Amygdala (tissue), 56 donors: ENCODE measurements around the gene GTF2F2.
"Not testable (repeated sequence)": the region's sequence is repeated elsewhere in the genome, so short reads cannot be mapped to it uniquely, and the experiment has no call there.

ENCODE experiments used
- DNase-seq, 56 donors: peaks; one replicate each; lab custom pipeline; 2025; lab: John Stamatoyannopoulos, UW

GTF2F2 gene

GRCh38 chr13:45174478-45174877, 54.2 kb downstream of the GTF2F2 start:
- no peak for DNase-seq

DNA sequence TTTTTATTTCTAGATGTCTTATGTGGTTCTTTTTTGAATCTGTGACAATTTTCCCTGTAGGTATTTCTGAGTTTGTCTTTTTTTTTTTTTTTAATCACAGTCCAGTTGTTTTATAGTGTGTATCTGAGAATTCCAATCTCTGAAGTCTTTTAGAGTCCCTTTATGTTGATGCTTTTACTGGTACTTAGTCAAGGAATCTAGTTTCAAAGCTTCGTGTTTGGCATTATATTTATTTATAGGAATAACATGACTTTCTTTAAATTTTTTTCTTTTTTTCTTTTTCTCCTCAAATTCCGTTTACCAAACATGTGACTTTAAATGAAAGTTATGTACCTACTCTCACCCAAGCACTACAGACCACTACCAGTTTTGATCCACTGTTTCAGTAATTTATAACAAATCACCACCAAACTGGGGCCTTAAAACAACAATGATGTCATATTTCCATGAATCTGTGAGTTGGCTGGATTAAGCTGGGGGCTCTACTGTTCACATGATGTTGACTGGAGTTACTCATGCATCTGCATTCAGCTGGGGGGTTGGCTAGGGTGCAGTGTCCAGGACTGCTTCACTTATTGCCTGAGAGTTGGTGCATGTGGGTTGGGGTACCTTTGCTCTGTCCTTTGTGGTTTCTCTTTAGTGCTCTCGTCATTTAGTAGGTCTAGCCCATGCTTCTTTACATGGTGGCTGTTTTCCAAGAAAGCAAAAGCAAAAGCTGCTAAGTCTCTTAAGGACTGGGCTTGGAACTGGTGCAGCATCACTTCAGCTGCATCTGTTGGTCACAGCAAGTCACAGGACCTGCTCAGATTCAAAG, 58.2 kb downstream of the GTF2F2 start:
- DNase-seq, result no peak

GRCh38 chr13:45179428-45179827, 59.1 kb downstream of the GTF2F2 start:
- DNase-seq, result no peak

GRCh38 chr13:45180303-45180702, 60.0 kb downstream of the GTF2F2 start:
- no peak for DNase-seq

- no peak for DNase-seq
Observed at GRCh38 chr13:45180713-45181601, 60.6 kb downstream of the GTF2F2 start.

DNA sequence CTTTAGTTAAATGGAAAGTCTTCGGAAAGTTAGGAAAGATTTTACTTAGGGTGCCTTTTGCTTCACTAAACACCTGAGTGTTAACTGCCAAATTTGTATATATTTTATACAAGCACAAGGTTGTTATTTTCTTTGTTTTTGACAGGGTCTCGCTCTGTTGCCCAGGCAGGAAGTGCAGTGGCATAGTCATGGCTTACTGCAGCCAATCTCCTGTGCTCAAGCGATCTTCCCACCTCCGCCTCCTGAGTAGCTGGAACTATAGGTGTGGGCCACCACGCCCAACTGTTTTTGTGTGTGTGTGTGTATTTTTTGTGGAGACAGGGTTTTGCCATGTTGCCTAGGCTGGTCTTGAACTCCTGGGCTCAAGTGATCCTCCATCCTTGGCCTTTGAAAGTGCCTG, 64.4 kb downstream of the GTF2F2 start:
- DNase-seq, result no peak

- DNase-seq, result no peak
Observed at GRCh38 chr13:45185286-45185685, 65.0 kb downstream of the GTF2F2 start.

- DNase-seq, result not testable (repeated sequence)
Observed at GRCh38 chr13:45189077-45189476, 68.8 kb downstream of the GTF2F2 start.

DNA sequence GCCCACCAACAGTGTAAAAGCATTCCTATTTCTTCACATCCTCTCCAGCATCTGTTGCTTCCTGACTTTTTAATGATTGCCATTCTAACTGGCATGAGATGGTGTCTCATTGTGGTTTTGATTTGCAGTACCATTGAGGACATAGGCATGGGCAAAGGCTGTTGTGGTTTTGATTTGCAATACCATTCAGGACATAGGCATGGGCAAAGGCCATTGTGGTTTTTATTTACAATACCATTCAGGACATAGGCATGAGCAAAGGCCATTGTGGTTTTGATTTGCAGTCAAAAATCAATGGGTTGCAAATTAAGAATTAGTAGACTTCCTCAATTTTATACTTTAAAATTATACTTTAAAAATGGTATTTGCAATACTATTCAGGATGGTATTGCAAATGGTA, 69.2 kb downstream of the GTF2F2 start:
- DNase-seq, result not testable (repeated sequence)

DNA sequence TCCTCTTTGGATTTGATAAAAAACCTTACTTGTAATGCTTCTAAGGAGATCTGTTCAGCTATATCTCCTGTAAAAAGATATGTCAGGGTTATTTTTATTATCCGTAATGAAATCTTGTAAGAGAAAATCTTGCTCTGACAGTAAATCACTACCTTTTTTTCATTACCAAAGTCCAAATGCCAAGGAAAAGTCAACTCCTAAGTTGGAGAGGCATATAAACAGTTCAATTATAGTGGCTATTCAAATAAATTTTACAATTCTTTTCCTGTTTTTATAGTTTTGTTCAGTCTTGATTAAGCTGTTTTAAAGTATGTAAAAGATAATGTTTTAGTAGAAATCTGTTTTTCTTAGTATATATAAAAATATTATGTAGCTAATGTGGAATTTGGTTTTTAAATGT, 71.6 kb downstream of the GTF2F2 start:
- no peak for DNase-seq

DNA sequence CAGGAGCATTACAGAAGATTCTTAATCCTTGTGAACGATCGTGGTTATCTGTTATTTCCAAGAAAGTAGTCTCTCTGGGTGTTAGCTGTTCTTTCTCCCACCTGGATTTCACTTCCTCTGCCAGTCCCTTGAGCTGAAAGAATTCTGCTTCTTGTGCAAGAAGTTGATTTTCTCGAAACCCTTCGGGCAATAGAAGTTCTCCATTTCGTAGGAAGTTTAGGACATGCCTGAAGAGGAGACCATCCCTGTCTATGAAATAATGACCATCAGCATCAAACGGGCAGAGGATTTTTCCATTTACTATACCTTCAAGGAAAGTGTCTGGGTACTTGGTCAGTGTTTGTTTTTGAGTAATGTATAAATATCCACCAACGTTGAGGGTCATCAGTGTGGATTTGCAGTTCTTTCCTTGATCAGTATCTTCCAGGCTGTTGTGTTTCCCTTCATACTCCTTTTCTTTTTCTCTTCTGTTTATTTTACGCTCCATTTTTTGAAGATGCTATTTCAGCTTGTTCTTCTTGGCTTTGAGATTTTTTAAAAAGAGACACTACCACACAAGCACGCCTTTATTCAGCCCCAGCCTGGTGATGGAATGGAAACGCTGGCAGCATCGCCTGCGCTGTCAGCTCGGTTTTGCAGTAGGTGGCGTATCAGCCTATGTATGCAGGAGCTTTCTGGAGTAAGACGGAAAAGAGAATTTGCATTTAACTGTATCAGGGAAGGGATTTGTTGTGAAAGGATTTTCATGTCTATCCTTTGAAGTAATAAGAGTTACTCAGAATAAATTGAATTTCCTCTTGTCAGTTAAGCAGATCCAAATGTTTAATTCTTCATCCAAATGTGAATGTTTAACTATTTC, 74.0 kb downstream of the GTF2F2 start:
- DNase-seq, result peak in 54 of 56 donors; percentile 4 to 91 (median 60)

DNA sequence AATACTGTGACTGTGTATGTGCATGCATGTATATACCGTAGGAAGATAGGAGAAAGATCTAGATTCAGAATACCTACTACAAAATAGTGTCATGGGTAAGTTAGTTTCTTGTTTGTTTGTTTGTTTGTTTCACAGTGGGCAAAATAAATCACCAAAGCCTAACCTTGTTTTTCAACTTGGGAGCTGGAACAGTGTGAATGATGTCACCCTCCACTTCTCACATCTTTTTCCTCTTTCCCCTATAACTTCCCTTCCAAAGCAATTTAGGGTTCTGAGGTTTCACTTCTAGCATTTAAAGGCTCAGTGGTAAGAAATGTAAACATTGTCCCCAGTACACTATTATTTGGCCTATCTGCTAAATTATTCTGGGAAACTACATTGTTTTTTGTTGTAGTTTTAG, 75.1 kb downstream of the GTF2F2 start:
- no peak for DNase-seq

DNA sequence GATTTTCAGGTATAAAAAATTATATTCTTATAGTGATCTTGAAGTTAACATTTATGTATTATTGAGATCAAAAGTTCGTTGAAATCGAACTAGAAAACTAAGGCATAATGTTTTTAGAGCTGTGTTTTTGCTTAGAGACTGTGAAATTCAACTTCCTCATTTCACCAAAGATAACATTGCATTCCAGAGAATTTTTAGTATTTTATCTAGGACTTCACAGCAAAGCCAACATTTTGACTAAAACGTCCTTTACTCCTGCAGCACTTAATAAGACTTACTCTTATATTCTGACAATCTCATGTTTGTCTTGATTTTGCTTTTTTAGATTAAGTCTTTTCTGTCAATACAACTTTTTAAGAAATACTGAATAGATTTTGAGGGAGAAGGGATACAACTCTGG, 75.8 kb downstream of the GTF2F2 start:
- DNase-seq, result no peak

- no peak for DNase-seq
Observed at GRCh38 chr13:45196622-45197021, 76.3 kb downstream of the GTF2F2 start.

GRCh38 chr13:45198041-45198440, 77.7 kb downstream of the GTF2F2 start:
- no peak for DNase-seq

GRCh38 chr13:45198924-45199323, 78.6 kb downstream of the GTF2F2 start:
- DNase-seq, result no peak

DNA sequence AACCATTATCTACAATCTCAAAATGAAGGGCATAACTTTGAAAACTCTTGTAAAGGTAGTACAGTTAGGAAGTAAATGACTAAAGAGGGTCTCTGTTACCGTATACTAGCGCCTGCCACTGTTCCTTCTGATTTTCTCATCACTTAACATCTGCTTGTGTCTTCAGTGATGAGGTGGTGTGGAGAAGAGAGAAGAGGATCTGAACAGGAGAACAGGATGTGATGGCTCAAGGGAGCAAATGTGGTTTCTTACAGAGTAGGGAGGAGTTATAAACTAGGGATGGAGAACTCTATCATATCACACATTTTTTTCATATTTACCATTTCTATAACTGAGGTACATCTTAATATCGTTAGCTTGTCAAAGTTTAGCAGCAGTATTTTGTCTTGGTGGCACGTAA, 79.4 kb downstream of the GTF2F2 start:
- no peak for DNase-seq

GRCh38 chr13:45200701-45201232, 80.5 kb downstream of the GTF2F2 start, which contains the start of gene KCTD4:
Gene KCTD4, minus strand, starts transcription at chr13:45201045. Its CDS starts 6,478 bp downstream, at chr13:45194567.
- DNase-seq, result no peak

DNA sequence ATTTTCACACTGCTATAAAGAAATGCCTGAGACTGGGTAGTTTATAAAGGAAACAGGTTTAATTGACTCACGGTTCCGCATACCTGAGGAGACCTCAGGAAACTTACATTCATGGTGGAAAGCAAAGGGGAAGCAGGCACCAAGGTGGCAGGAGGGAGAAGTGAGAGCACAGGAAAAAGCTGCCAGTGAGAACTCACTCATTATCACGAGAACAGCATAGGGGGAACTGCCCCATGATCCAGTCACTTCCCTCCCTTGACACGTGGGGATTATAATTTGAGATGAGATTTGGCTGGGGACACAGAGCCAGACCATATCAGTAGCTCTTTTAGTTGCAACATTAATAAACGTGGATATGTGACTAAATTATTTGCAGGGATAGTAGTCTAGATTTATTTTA, 84.8 kb downstream of the GTF2F2 start:
- no peak for DNase-seq

GRCh38 chr13:45206340-45206739, 86.0 kb downstream of the GTF2F2 start:
- no peak for DNase-seq
